Measurements from ENCODE around the gene RTN1.

The RTN1 gene

DNA sequence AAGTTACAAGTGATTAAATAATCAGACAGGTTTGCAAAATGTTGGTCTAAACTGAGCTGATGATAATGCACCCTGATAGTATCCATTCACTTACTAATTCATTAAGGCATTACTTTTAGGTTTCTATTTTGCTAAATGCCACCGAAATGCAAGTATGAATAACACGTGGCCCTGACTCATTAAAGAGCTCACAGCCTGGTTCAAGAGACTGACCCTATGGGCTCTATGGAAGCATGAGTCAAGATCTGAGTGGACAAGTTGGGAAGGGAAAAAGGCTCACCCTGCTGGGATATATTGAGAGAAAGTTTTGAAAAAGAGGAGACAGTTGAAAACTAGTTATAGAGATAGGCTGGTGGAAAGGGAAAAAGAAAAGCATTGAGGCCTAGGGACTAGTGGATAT, 34.6 kb upstream of the RTN1 start:
- Histone ChIP-seq H3K4me2 (ENCODE audit: low read depth, low read length, poor library complexity, severe bottlenecking) (no peak overlapping the region), H2AFZ (ENCODE audit: low read depth, low read length, severe bottlenecking) (no peak overlapping the region), H3K9ac (ENCODE audit: low read length) (no peak overlapping the region), H3K27me3 (ENCODE audit: low read length) (no peaks in the 10 kb centered on the region), H3F3A (ENCODE audit: insufficient read depth) (no peaks in the 10 kb centered on the region), H3K9me2 (replicated peaks; ENCODE audit: insufficient read depth, low read length) (no peaks in the 10 kb centered on the region), H3K36me3 (ENCODE audit: low read length) (no peaks in the 10 kb centered on the region), H3K79me2 (ENCODE audit: insufficient read depth, low read length) (no peaks in the 10 kb centered on the region), H3K9me3 (ENCODE audit: insufficient read depth, low read length) (peaks cover 6% of the 10 kb centered on the region; the same call in 1 of the 2 replicates), H3K27ac (ENCODE audit: low read depth, low read length) (no peak overlapping the region), H3K4me3 (ENCODE audit: insufficient read depth, low read length, poor library complexity, severe bottlenecking) (no peak overlapping the region), H4K20me1 (ENCODE audit: low read depth, low read length) (no peaks in the 10 kb centered on the region)
- TF ChIP-seq, protein P1, sequence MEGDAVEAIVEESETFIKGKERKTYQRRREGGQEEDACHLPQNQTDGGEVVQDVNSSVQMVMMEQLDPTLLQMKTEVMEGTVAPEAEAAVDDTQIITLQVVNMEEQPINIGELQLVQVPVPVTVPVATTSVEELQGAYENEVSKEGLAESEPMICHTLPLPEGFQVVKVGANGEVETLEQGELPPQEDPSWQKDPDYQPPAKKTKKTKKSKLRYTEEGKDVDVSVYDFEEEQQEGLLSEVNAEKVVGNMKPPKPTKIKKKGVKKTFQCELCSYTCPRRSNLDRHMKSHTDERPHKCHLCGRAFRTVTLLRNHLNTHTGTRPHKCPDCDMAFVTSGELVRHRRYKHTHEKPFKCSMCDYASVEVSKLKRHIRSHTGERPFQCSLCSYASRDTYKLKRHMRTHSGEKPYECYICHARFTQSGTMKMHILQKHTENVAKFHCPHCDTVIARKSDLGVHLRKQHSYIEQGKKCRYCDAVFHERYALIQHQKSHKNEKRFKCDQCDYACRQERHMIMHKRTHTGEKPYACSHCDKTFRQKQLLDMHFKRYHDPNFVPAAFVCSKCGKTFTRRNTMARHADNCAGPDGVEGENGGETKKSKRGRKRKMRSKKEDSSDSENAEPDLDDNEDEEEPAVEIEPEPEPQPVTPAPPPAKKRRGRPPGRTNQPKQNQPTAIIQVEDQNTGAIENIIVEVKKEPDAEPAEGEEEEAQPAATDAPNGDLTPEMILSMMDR (IDR thresholded peaks at IDR 0.05; ENCODE audit: insufficient read depth, low read length, poor library complexity, severe bottlenecking), result no peak
- no peak for TF ChIP-seq EZH2phosphoT487 (conservative IDR thresholded peaks at IDR 0.05; ENCODE audit: low read length)

DNA sequence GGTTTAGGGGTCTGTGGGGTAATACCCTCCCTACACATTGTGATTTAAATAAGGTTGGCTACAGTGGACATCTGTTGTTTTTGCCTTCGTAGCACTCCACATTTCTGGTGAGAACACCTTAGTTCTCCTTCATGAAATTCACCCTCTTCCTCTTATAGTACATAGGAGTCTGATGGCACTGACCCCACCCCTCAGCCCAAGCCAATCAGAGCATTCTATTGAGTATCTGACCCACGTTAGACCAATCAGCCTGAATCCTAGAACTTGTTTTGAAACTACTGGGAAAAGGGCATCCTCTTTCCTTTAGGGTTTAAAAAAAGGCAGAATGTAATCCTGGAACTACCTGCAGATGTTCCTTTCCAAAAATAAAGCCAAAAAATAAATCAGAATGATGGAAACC, 33.6 kb upstream of the RTN1 start:
- no peak for TF ChIP-seq EZH2phosphoT487 (conservative IDR thresholded peaks at IDR 0.05; ENCODE audit: low read length)
- TF ChIP-seq, protein P1 (IDR thresholded peaks at IDR 0.05; ENCODE audit: insufficient read depth, low read length, poor library complexity, severe bottlenecking), result no peak
- H4K20me1 ChIP-seq (ENCODE audit: low read depth, low read length), result no peaks in the 10 kb centered on the region

DNA sequence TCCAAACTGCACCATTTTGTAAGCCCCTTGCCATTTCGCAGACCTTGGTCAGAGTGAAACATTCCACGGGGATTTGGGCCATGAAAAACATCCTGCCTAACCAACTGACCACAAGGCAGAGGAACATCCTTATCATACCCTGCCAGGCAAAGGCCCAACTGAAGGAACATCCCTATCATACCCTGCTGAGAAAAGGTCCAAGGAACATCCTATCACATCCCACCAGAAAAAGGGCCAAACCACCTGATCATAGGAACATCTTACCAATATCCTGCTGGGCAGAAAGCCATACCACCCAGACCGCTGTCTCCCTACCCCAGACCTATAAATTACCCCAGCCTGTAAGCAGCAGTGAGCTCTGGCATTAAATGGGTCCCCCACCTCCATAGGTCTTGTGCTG, 30.0 kb upstream of the RTN1 start:
- no peaks in the 10 kb centered on the region for H3K27me3 ChIP-seq (ENCODE audit: low read length)
- no peaks in the 10 kb centered on the region for H3K9me2 ChIP-seq (replicated peaks; ENCODE audit: insufficient read depth, low read length)
- H3F3A ChIP-seq (ENCODE audit: insufficient read depth), result no peaks in the 10 kb centered on the region
- H3K27ac ChIP-seq (ENCODE audit: low read depth, low read length), result no peak overlapping the region
- no peak overlapping the region for H2AFZ ChIP-seq (ENCODE audit: low read depth, low read length, severe bottlenecking)
- no peaks in the 10 kb centered on the region for H3K79me2 ChIP-seq (ENCODE audit: insufficient read depth, low read length)
- H3K4me3 ChIP-seq (ENCODE audit: insufficient read depth, low read length, poor library complexity, severe bottlenecking), result no peak overlapping the region
- H4K20me1 ChIP-seq (ENCODE audit: low read depth, low read length), result no peaks in the 10 kb centered on the region
- peaks cover 6% of the 10 kb centered on the region; the same call in 1 of the 2 replicates for H3K9me3 ChIP-seq (ENCODE audit: insufficient read depth, low read length)
- TF ChIP-seq, protein P1 (IDR thresholded peaks at IDR 0.05; ENCODE audit: insufficient read depth, low read length, poor library complexity, severe bottlenecking), result no peak
- TF ChIP-seq EZH2phosphoT487 (conservative IDR thresholded peaks at IDR 0.05; ENCODE audit: low read length), result no peak
- H3K9ac ChIP-seq (ENCODE audit: low read length), result no peak overlapping the region
- H3K4me2 ChIP-seq (ENCODE audit: low read depth, low read length, poor library complexity, severe bottlenecking), result no peak overlapping the region
- H3K36me3 ChIP-seq (ENCODE audit: low read length), result no peaks in the 10 kb centered on the region

More for the DNA sequence above, 33.6 kb upstream of the RTN1 start:
- Histone ChIP-seq H3K4me2 (ENCODE audit: low read depth, low read length, poor library complexity, severe bottlenecking) (no peak overlapping the region), H3K27ac (ENCODE audit: low read depth, low read length) (no peak overlapping the region), H3K27me3 (ENCODE audit: low read length) (no peaks in the 10 kb centered on the region), H3K9me3 (ENCODE audit: insufficient read depth, low read length) (peaks cover 6% of the 10 kb centered on the region; the same call in 1 of the 2 replicates), H3K36me3 (ENCODE audit: low read length) (no peaks in the 10 kb centered on the region), H3K79me2 (ENCODE audit: insufficient read depth, low read length) (no peaks in the 10 kb centered on the region), H2AFZ (ENCODE audit: low read depth, low read length, severe bottlenecking) (no peak overlapping the region), H3K4me3 (ENCODE audit: insufficient read depth, low read length, poor library complexity, severe bottlenecking) (no peak overlapping the region), H3K9ac (ENCODE audit: low read length) (no peak overlapping the region), H3F3A (ENCODE audit: insufficient read depth) (no peaks in the 10 kb centered on the region), H3K9me2 (replicated peaks; ENCODE audit: insufficient read depth, low read length) (no peaks in the 10 kb centered on the region)
